Neutrophil (primary cell): ENCODE data around the gene MYO1E.

Experiments used
- H3K27ac ChIP-seq: fragments of 200-600 bp; sonication (generic); 2 replicates; pipeline ENCODE4 v1.5.1; 2016; ENCODE audit warnings: mild to moderate bottlenecking, moderate library complexity
- H3K27me3 ChIP-seq: fragments of 200-600 bp; sonication (generic); 2 replicates; pipeline ENCODE4 v1.6.0; 2016; ENCODE audit warnings: mild to moderate bottlenecking
- H3K36me3 ChIP-seq: fragments of 200-600 bp; sonication (generic); 2 replicates; pipeline ENCODE4 v1.5.1; 2017
- H3K4me1 ChIP-seq, 2 experiments: fragments of 200-600 bp in 1 of 2; sonication (generic) in 1 of 2; 1 replicate in 1 of 2; 2 replicates in 1 of 2; pipeline versions ENCODE4 v1.5.1 to v1.6.1; 2013 to 2016; ENCODE audit warnings: low read depth in 1 of 2, low read length in 1 of 2, mild to moderate bottlenecking in 1 of 2, moderate library complexity in 1 of 2; ENCODE audit not compliant: control insufficient read depth in 1 of 2, insufficient read depth in 1 of 2
- H3K4me3 ChIP-seq, 2 experiments: fragments of 200-600 bp in 1 of 2; sonication (generic) in 1 of 2; 1 replicate in 1 of 2; 2 replicates in 1 of 2; pipeline ENCODE4 v1.5.1; 2013 to 2016; ENCODE audit warnings: low read depth in 1 of 2, low read length in 1 of 2, mild to moderate bottlenecking in 1 of 2, moderate library complexity in 1 of 2
- H3K9me3 ChIP-seq: fragments of 200-600 bp; sonication (generic); 2 replicates; pipeline ENCODE4 v1.5.1; 2016
- CTCF ChIP-seq: fragments of 200-600 bp; sonication (generic); IDR thresholded peaks from 2 replicates; pipeline ENCODE4 v1.5.1; 2016; ENCODE audit warnings: antibody characterized with exemption

Gene MYO1E

GRCh38 chr15:59258317-59258716 lies 114.4 kb downstream of the MYO1E start:
- Histone ChIP-seq H3K36me3 (no peaks in the 10 kb centered on the region), H3K27ac (no peak overlapping the region), H3K4me3 (no peak overlapping the region), H3K27me3 (no peaks in the 10 kb centered on the region), H3K9me3 (no peaks in the 10 kb centered on the region), H3K4me1 (no peaks in the 10 kb centered on the region)
- TF ChIP-seq CTCF, result no peak

- Histone ChIP-seq H3K27ac (no peak overlapping the region), H3K36me3 (no peaks in the 10 kb centered on the region), H3K9me3 (no peaks in the 10 kb centered on the region), H3K4me1 (no peaks in the 10 kb centered on the region), H3K4me3 (no peak overlapping the region), H3K27me3 (no peaks in the 10 kb centered on the region)
- no peak for TF ChIP-seq CTCF
These were observed 115.5 kb downstream of the MYO1E start for GRCh38 chr15:59257140-59257539.

GRCh38 chr15:59256482-59256881 lies 116.2 kb downstream of the MYO1E start:
- no peak for TF ChIP-seq CTCF
- Histone ChIP-seq H3K36me3 (no peaks in the 10 kb centered on the region), H3K27ac (no peak overlapping the region)

GRCh38 chr15:59255680-59256336 lies 116.9 kb downstream of the MYO1E start:
- no peaks in the 10 kb centered on the region for H3K36me3 ChIP-seq
- no peak overlapping the region for H3K4me3 ChIP-seq
- H3K4me1 ChIP-seq, result no peaks in the 10 kb centered on the region
- no peak for TF ChIP-seq CTCF
- H3K27me3 ChIP-seq, result no peaks in the 10 kb centered on the region
- no peak overlapping the region for H3K27ac ChIP-seq
- no peaks in the 10 kb centered on the region for H3K9me3 ChIP-seq

More at GRCh38 chr15:59256482-59256881, 116.2 kb downstream of the MYO1E start:
- H3K4me3 ChIP-seq, result no peak overlapping the region
- H3K27me3 ChIP-seq, result no peaks in the 10 kb centered on the region
- no peaks in the 10 kb centered on the region for H3K4me1 ChIP-seq
- no peaks in the 10 kb centered on the region for H3K9me3 ChIP-seq

- no peak overlapping the region for H3K4me3 ChIP-seq
- no peaks in the 10 kb centered on the region for H3K36me3 ChIP-seq
- H3K4me1 ChIP-seq, result no peaks in the 10 kb centered on the region
- no peaks in the 10 kb centered on the region for H3K27me3 ChIP-seq
- H3K9me3 ChIP-seq, result no peaks in the 10 kb centered on the region
- no peak overlapping the region for H3K27ac ChIP-seq
- TF ChIP-seq CTCF, result no peak
These were observed 120.5 kb downstream of the MYO1E start for GRCh38 chr15:59252137-59252536.
